HepG2 (cell line): ENCODE measurements around the gene MTHFSD. TPM values are rescaled to one million over a fixed set of nuclear protein-coding genes. Genes with fewer than 3 reads are reported as not detected.

Experiments used
- ATAC-seq: fragments of 200-7000 bp; cut with Tn5 transposase; 3 replicates; pipeline ENCODE4 v1.9.1; 2020; ENCODE audit warnings: mild to moderate bottlenecking, moderate library complexity
- BruUV-seq: library from RNA; stranded (reverse); fragments of 400-500 nt; replicated peaks from 2 replicates; lab custom pipeline; 2021; lab: Mats Ljungman, UMichigan
- CTCF ChIA-PET: fragments of 300-600 bp; formaldehyde crosslinking; extraction: SDS; loops from one replicate; lab custom pipeline; 2021; ENCODE audit warnings: low total read pairs, inconsistent platforms, low intra/inter-chr PET ratio; lab: Yijun Ruan, JAX
- POLR2A ChIA-PET: fragments of 350-600 bp; sonication (Branson Sonifier 250); formaldehyde crosslinking; loops from one replicate; lab custom pipeline; 2020; ENCODE audit warnings: antibody characterized with exemption, inconsistent platforms; lab: Yijun Ruan, JAX
- DNase-seq: peaks from one replicate; pipeline ENCODE4 v3.0.0-alpha.2; 2015; ENCODE audit warnings: low spot score
- FAIRE-seq: peaks from 3 replicates; lab custom pipeline; 2011; peaks lifted over from hg19 to GRCh38; lab: Jason Lieb, UNC
- H2AFZ ChIP-seq: one replicate; pipeline ENCODE4 v1.6.1; 2011; ENCODE audit warnings: low read length, inconsistent platforms
- H3K27ac ChIP-seq: fragments of 300-600 bp; 3 replicates; pipeline ENCODE4 v1.8.0; 2011; ENCODE audit warnings: mixed run types, mild to moderate bottlenecking, mixed read lengths, low read length, inconsistent platforms; ENCODE audit not compliant: insufficient read depth; ENCODE audit errors: extremely low read length
- H3K27me3 ChIP-seq, 2 experiments: fragments of 200-600 bp in 1 of 2; 2 replicates in 1 of 2; 3 replicates in 1 of 2; pipeline versions ENCODE4 v1.6.0 to v1.8.0; 2011; ENCODE audit warnings: low read length in 2 of 2, mild to moderate bottlenecking in 2 of 2, moderate library complexity in 2 of 2, inconsistent platforms in 1 of 2; ENCODE audit not compliant: insufficient read depth in 2 of 2, control insufficient read depth in 1 of 2
- H3K36me3 ChIP-seq, 2 experiments: fragments of 200-600 bp in 1 of 2; replicated peaks in 1 of 2; 2 replicates in 1 of 2; 3 replicates in 1 of 2; pipeline versions ENCODE4 v1.5.1 to v1.8.0; 2011; ENCODE audit warnings: low read length in 2 of 2, inconsistent platforms in 1 of 2; ENCODE audit not compliant: insufficient read depth in 2 of 2, control insufficient read depth in 1 of 2
- H3K4me1 ChIP-seq: 2 replicates; pipeline ENCODE4 v1.5.1; 2012; ENCODE audit warnings: low read length, inconsistent platforms; ENCODE audit not compliant: insufficient read depth
- H3K4me2 ChIP-seq: 2 replicates; pipeline ENCODE4 v1.6.0; 2011; ENCODE audit warnings: low read depth, low read length, inconsistent platforms
- H3K4me3 ChIP-seq, 3 experiments: fragments of 200-600 bp in 1 of 3; sonication (generic), shearing (Covaris generic) in 1 of 3; replicated peaks in 1 of 3; 2 replicates each; pipeline ENCODE4 v1.5.1; 2011 to 2016; ENCODE audit warnings: low read length in 3 of 3, inconsistent platforms in 2 of 3, low read depth in 2 of 3, mild to moderate bottlenecking in 2 of 3, control low read depth in 1 of 3, mixed read lengths in 1 of 3; ENCODE audit not compliant: insufficient read depth in 1 of 3
- H3K79me2 ChIP-seq: one replicate; pipeline ENCODE4 v1.6.1; 2011; ENCODE audit warnings: low read length, inconsistent platforms; ENCODE audit not compliant: insufficient read depth
- H3K9ac ChIP-seq: 2 replicates; pipeline ENCODE4 v1.6.0; 2011; ENCODE audit warnings: mild to moderate bottlenecking, low read depth, low read length, inconsistent platforms; ENCODE audit not compliant: insufficient read depth
- H3K9me3 ChIP-seq: 2 replicates; pipeline ENCODE4 v1.5.1; 2012; ENCODE audit warnings: mild to moderate bottlenecking, low read length
- H4K20me1 ChIP-seq: 2 replicates; pipeline ENCODE4 v1.6.0; 2011; ENCODE audit warnings: inconsistent platforms, mild to moderate bottlenecking, low read length, moderate library complexity; ENCODE audit not compliant: insufficient read depth
- EZH2 ChIP-seq: conservative IDR thresholded peaks from 2 replicates; pipeline ENCODE4 v1.6.1; 2012; ENCODE audit warnings: mild to moderate bottlenecking, low read depth, low read length, moderate library complexity
- KLF13 ChIP-seq: sonication (generic); formaldehyde crosslinking; IDR thresholded peaks from 2 replicates; pipeline ENCODE4 v1.4.0; 2020; ENCODE audit warnings: mild to moderate bottlenecking, missing genetic modification reagents
- MIXL1 ChIP-seq: IDR thresholded peaks from 2 replicates; pipeline ENCODE4 v1.6.1; 2016
- MTF2 ChIP-seq: sonication (generic); formaldehyde crosslinking; IDR thresholded peaks from 2 replicates; pipeline ENCODE4 v1.5.0; 2020; ENCODE audit warnings: missing genetic modification reagents, borderline replicate concordance
- PAF1 ChIP-seq: IDR thresholded peaks from 2 replicates; pipeline ENCODE4 v1.6.1; 2016; ENCODE audit warnings: missing genetic modification reagents, missing compliant biosample characterization
- ZNF432 ChIP-seq: sonication (generic); formaldehyde crosslinking; IDR thresholded peaks from 2 replicates; pipeline ENCODE4 v1.5.0; 2020; ENCODE audit warnings: missing genetic modification reagents, mild to moderate bottlenecking, borderline replicate concordance
- ZNF570 ChIP-seq: sonication (generic); formaldehyde crosslinking; IDR thresholded peaks from 2 replicates; pipeline ENCODE4 v1.4.0; 2020; ENCODE audit warnings: mild to moderate bottlenecking, missing genetic modification reagents, borderline replicate concordance
- WGBS: methylation state at CpG from one replicate; pipeline ENCODE4 v1.1.6; 2017; ENCODE audit warnings: low lambda C conversion rate; 5-methylcytosine and 5-hydroxymethylcytosine counted together
- in situ Hi-C: cut with HindIII; loops from 2 replicates; pipeline ENCODE4 v1.10.0; 2017; ENCODE audit warnings: low pct_unique_long_range_greater_than_20kb; ENCODE audit not compliant: extremely low pct_ligation_motif_present
- intact Hi-C: fragments of 100-400 bp; cut with micrococcal nuclease; formaldehyde crosslinking; loops from one replicate; pipeline ENCODE4 v1.10.0; 2022; ENCODE audit not compliant: unreplicated experiment
- polyA plus RNA-seq, 8 experiments: library from polyadenylated mRNA; depleted of rRNA in 3 of 8; stranded (reverse) in 7 of 8; unstranded in 1 of 8; fragments of >200 nt; fragmentation: Illumina TruSeq in 4 of 8; extraction: Trizol in 4 of 8; gene quantifications; 2 replicates each; pipeline versions ENCODE4 v1.2.1 to v1.2.3, GENCODE V29; 2011 to 2016; ENCODE audit warnings: low read depth in 4 of 8, missing spikeins in 1 of 8, mixed read lengths in 1 of 8; ENCODE audit not compliant: insufficient read depth in 1 of 8
- total RNA-seq, 5 experiments: library from RNA; depleted of rRNA; stranded (reverse); fragments of >200 nt; fragmentation: Illumina TruSeq; extraction: Trizol; gene quantifications; 2 replicates each; pipeline ENCODE4 v1.2.3, GENCODE V29; 2016; ENCODE audit warnings: low read depth in 1 of 5
- TF ChIP-seq, protein P1 (sequence below): sonication (generic); formaldehyde crosslinking; IDR thresholded peaks from 2 replicates; pipeline ENCODE4 v1.4.0; 2020; ENCODE audit warnings: low read depth, mild to moderate bottlenecking, missing genetic modification reagents
- TF ChIP-seq, protein P2 (sequence below): sonication (generic); formaldehyde crosslinking; IDR thresholded peaks from 2 replicates; pipeline ENCODE4 v1.4.0; 2020; ENCODE audit warnings: low read depth, mild to moderate bottlenecking, missing genetic modification reagents
- TF ChIP-seq, protein P3 (sequence below): sonication (generic); formaldehyde crosslinking; IDR thresholded peaks from 2 replicates; pipeline ENCODE4 v1.8.1; 2023; ENCODE audit warnings: mild to moderate bottlenecking, missing genetic modification reagents

The MTHFSD gene
- total and polyA plus RNA-seq, 2 of the 13 experiments (the other 11 are each of a cell fraction or from before 2014, with no cell fraction given): 14.2 to 16.3 TPM

DNA sequence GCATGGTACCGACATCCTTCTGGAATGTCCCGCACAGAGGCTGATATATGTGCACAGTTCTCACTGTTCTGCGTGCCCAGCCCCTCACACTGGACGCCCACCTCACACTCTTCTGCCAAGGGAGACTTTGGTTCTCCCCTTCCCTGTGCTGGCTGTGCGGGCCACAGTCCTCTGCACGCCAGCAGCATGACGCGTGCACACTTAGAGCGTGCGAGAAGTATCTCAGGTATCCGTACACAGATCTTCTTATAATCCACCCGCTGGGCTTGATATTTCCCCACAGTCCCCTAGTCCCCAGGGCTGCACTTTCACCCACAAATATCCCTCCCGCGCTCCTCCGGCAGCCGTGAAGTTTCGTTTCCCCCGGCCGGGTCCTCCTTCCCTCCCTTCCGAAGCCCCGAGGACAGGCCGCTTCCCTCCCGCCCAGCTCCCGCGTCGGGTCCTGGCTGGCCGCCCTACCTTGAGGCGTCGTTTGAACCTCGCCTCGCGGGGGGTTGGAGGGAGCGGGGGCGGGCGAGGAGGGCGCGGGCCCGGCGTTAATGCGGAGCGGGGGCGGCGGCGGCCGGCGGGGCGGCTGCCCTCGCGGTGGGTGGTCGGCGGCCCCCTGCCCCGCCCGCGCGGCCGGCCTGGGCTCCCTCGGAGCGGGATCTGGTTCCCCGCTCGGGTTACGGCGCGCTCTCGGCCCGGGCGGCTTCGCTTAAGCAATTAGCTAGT, 49.7 kb downstream of the MTHFSD start:
- Histone ChIP-seq H3K36me3 (no peaks in the 10 kb centered on the region), H3K4me1 (peaks cover 9% of the 10 kb centered on the region; the same call in 1 of the 2 replicates), H3K27ac (no peak overlapping the region), H3K9me3 (no peaks in the 10 kb centered on the region), H3K79me2 (no peaks in the 10 kb centered on the region), H3K4me2 (no peak overlapping the region), H2AFZ (no peak overlapping the region), H4K20me1 (no peaks in the 10 kb centered on the region; the same call in 1 of the 2 replicates), H3K27me3 (peaks cover 33 to 95% of the 10 kb centered on the region in 2 experiments), H3K4me3 (no peak overlapping the region), H3K9ac (no peak overlapping the region)
- POLR2A ChIA-PET: no interaction called here
- CTCF ChIA-PET: no interaction called here
- FAIRE-seq (no peak), DNase-seq (no peak), ATAC-seq (no peak; the same call in 2 of the 3 replicates)
- in situ Hi-C loops (loop anchor here (25.0 kb wide), 1 partner anchor 693 kb away; no protein-coding TSS in a partner anchor), intact Hi-C loops (no loop called here)
- no TSS peak for BruUV-seq
- TF ChIP-seq, protein P1, sequence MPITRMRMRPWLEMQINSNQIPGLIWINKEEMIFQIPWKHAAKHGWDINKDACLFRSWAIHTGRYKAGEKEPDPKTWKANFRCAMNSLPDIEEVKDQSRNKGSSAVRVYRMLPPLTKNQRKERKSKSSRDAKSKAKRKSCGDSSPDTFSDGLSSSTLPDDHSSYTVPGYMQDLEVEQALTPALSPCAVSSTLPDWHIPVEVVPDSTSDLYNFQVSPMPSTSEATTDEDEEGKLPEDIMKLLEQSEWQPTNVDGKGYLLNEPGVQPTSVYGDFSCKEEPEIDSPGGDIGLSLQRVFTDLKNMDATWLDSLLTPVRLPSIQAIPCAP: no peak
- no peak for TF ChIP-seq MIXL1 (CRISPR knock-in tag)
- TF ChIP-seq, protein P2, sequence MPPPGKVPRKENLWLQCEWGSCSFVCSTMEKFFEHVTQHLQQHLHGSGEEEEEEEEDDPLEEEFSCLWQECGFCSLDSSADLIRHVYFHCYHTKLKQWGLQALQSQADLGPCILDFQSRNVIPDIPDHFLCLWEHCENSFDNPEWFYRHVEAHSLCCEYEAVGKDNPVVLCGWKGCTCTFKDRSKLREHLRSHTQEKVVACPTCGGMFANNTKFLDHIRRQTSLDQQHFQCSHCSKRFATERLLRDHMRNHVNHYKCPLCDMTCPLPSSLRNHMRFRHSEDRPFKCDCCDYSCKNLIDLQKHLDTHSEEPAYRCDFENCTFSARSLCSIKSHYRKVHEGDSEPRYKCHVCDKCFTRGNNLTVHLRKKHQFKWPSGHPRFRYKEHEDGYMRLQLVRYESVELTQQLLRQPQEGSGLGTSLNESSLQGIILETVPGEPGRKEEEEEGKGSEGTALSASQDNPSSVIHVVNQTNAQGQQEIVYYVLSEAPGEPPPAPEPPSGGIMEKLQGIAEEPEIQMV (CRISPR knock-in tag): no peak
- peak; percentile 99 for TF ChIP-seq EZH2
- no peak for TF ChIP-seq ZNF570 (CRISPR knock-in tag)
- TF ChIP-seq KLF13 (CRISPR knock-in tag): no peak
- TF ChIP-seq PAF1: no peak
- TF ChIP-seq, protein P3, sequence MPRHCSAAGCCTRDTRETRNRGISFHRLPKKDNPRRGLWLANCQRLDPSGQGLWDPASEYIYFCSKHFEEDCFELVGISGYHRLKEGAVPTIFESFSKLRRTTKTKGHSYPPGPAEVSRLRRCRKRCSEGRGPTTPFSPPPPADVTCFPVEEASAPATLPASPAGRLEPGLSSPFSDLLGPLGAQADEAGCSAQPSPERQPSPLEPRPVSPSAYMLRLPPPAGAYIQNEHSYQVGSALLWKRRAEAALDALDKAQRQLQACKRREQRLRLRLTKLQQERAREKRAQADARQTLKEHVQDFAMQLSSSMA: no peak
- peak; percentile 44; the same call in 1 of the 2 replicates for TF ChIP-seq MTF2 (CRISPR knock-in tag)
- no peak for TF ChIP-seq ZNF432
- WGBS: 5% methylated on average over 59 of the region's 67 CpGs
